PC-3 (cell line): ENCODE results near the gene LSM2. TPM values are rescaled to one million over a fixed set of nuclear protein-coding genes. Genes with fewer than 3 reads are reported as not detected.
A peak's percentile ranks its signal among the peaks of the same experiment; 100 is the strongest.
"Not testable (repeated sequence)": the region's sequence is repeated elsewhere in the genome, so short reads cannot be mapped to it uniquely, and the experiment has no call there.

Experiments
- ATAC-seq: fragments of 200-7000 bp; cut with Tn5 transposase; 2 replicates; pipeline ENCODE4 v1.9.1; 2020; ENCODE audit warnings: mild to moderate bottlenecking, moderate library complexity
- BruUV-seq: library from RNA; stranded (reverse); fragments of 400-500 nt; replicated peaks from 2 replicates; lab custom pipeline; 2021; lab: Mats Ljungman, UMichigan
- CTCF ChIA-PET: fragments of 300-600 bp; sonication (Branson Sonifier 250); formaldehyde crosslinking; loops from one replicate; lab custom pipeline; 2022; ENCODE audit warnings: antibody characterized with exemption; lab: Charles Lee
- POLR2A ChIA-PET: fragments of 300-600 bp; sonication (Branson Sonifier 250); formaldehyde crosslinking; loops from one replicate; lab custom pipeline; 2022; ENCODE audit warnings: antibody characterized with exemption; ENCODE audit not compliant: unreplicated experiment; lab: Charles Lee
- DNase-seq: peaks from one replicate; pipeline ENCODE4 v3.0.0-alpha.2; 2015
- H2AFZ ChIP-seq: fragments of 300-600 bp; sonication (generic); 2 replicates; pipeline ENCODE4 v1.6.0; 2016; ENCODE audit warnings: antibody characterized with exemption, low read length
- H3F3A ChIP-seq: fragments of 300-600 bp; sonication (generic); one replicate; pipeline ENCODE4 v1.6.0; 2017; ENCODE audit warnings: antibody characterized with exemption, low read length, control low read depth, mild to moderate bottlenecking; ENCODE audit not compliant: unreplicated experiment
- H3K27ac ChIP-seq: fragments of 300-600 bp; sonication (generic); 2 replicates; pipeline ENCODE4 v1.5.1; 2016; ENCODE audit warnings: mild to moderate bottlenecking, low read length
- H3K27me3 ChIP-seq: fragments of 300-600 bp; sonication (generic); 2 replicates; pipeline ENCODE4 v1.6.1; 2016; ENCODE audit warnings: low read length, mixed read lengths
- H3K36me3 ChIP-seq: fragments of 300-600 bp; sonication (generic); 2 replicates; pipeline ENCODE4 v1.6.1; 2016; ENCODE audit warnings: low read depth, mixed run types, low read length, mixed read lengths
- H3K4me1 ChIP-seq: fragments of 300-600 bp; sonication (generic); 2 replicates; pipeline ENCODE4 v1.5.1; 2016; ENCODE audit warnings: low read length; ENCODE audit not compliant: insufficient read depth
- H3K4me2 ChIP-seq: fragments of 300-600 bp; sonication (generic); 2 replicates; pipeline ENCODE4 v1.6.0; 2016; ENCODE audit warnings: low read length
- H3K4me3 ChIP-seq: fragments of 300-600 bp; sonication (generic); 2 replicates; pipeline ENCODE4 v1.5.1; 2016; ENCODE audit warnings: mild to moderate bottlenecking, low read length, mixed read lengths
- H3K79me2 ChIP-seq: fragments of 300-600 bp; sonication (generic); 2 replicates; pipeline ENCODE4 v1.6.1; 2017; ENCODE audit warnings: low read length, mixed read lengths
- H3K9ac ChIP-seq: fragments of 300-600 bp; sonication (generic); 2 replicates; pipeline ENCODE4 v1.6.0; 2016; ENCODE audit warnings: mild to moderate bottlenecking, low read length
- H3K9me2 ChIP-seq: fragments of 300-600 bp; sonication (generic); replicated peaks from 2 replicates; pipeline ENCODE4 v1.6.1; 2016; ENCODE audit warnings: mixed run types, low read length, mixed read lengths
- H3K9me3 ChIP-seq: fragments of 300-600 bp; sonication (generic); 2 replicates; pipeline ENCODE4 v1.6.1; 2016; ENCODE audit warnings: low read length, mixed read lengths
- H4K20me1 ChIP-seq: fragments of 300-600 bp; sonication (generic); 2 replicates; pipeline ENCODE4 v1.6.1; 2016; ENCODE audit warnings: low read length, mixed read lengths
- CTCF ChIP-seq: fragments of 300-600 bp; sonication (generic); conservative IDR thresholded peaks from 2 replicates; pipeline ENCODE4 v1.5.1; 2017; ENCODE audit warnings: antibody characterized with exemption, low read depth, mild to moderate bottlenecking, low read length
- EZH2 ChIP-seq: fragments of 300-600 bp; sonication (generic); IDR thresholded peaks from one replicate; pipeline ENCODE4 v1.6.1; 2017; ENCODE audit warnings: antibody characterized with exemption, mild to moderate bottlenecking, low read length; ENCODE audit not compliant: unreplicated experiment
- EZH2phosphoT487 ChIP-seq: fragments of 300-600 bp; sonication (generic); IDR thresholded peaks from 2 replicates; pipeline ENCODE4 v1.6.1; 2018; ENCODE audit warnings: mild to moderate bottlenecking, antibody characterized with exemption, low read length, borderline replicate concordance
- intact Hi-C: fragments of 100-400 bp; cut with micrococcal nuclease; formaldehyde crosslinking; loops from 2 replicates; pipeline ENCODE4 v1.9.0; 2023
- total RNA-seq: library from RNA; depleted of rRNA; stranded (reverse); fragments of >200 nt; gene quantifications from 2 replicates; pipeline ENCODE4 v1.2.3, GENCODE V29; 2014

LSM2 gene
- total RNA-seq, 1 experiment from 2014 or later, result 143 TPM

GRCh38 chr6:31805939-31806469 lies 762 bp downstream of the LSM2 start:
- peaks cover 6% of the 10 kb centered on the region for H3K4me1 ChIP-seq
- BruUV-seq, result TSS peak; percentile 73
- ChIA-PET POLR2A (interaction anchor here (0.7 to 1.6 kb wide), 3 partner anchors 9 to 59 kb away, joined by 4 to 21 read pairs (median 20); partner anchors contain the start of genes HSPA1A, HSPA1B and HSPA1L), CTCF (interaction anchor here (0.6 kb wide), 1 partner anchor 25 kb away, joined by 3 read pairs; no protein-coding TSS in a partner anchor)
- intact Hi-C loops, result no loop called here
- no peaks in the 10 kb centered on the region for H3F3A ChIP-seq
- no peaks in the 10 kb centered on the region for H3K9me3 ChIP-seq
- H3K27me3 ChIP-seq, result no peaks in the 10 kb centered on the region
- no peaks in the 10 kb centered on the region for H4K20me1 ChIP-seq
- peak overlapping the region; percentile 89 for H3K4me2 ChIP-seq
- ATAC-seq (peak; percentile 6), DNase-seq (no peak)
- TF ChIP-seq CTCF (no peak), EZH2 (no peak), EZH2phosphoT487 (no peak)
- H3K79me2 ChIP-seq, result peaks cover 34% of the 10 kb centered on the region
- peak overlapping the region; percentile 86 for H3K9ac ChIP-seq
- peak overlapping the region; percentile 77 for H2AFZ ChIP-seq
- H3K27ac ChIP-seq, result peak overlapping the region; percentile 53
- no peaks in the 10 kb centered on the region for H3K9me2 ChIP-seq
- peak overlapping the region; percentile 73 for H3K4me3 ChIP-seq
- H3K36me3 ChIP-seq, result no peaks in the 10 kb centered on the region

- H4K20me1 ChIP-seq, H3K36me3 ChIP-seq, H3K27ac ChIP-seq, H2AFZ ChIP-seq, CTCF ChIA-PET, H3K4me1 ChIP-seq, H3K9ac ChIP-seq, H3K9me2 ChIP-seq, ATAC-seq, H3K4me2 ChIP-seq, H3F3A ChIP-seq, H3K9me3 ChIP-seq, H3K27me3 ChIP-seq, H3K4me3 ChIP-seq, DNase-seq, BruUV-seq, POLR2A ChIA-PET, intact Hi-C loops: not testable (repeated sequence)
- H3K79me2 ChIP-seq, result peaks cover 30% of the 10 kb centered on the region
Measured at GRCh38 chr6:31801031-31801927, 5.5 kb downstream of the LSM2 start.

DNA sequence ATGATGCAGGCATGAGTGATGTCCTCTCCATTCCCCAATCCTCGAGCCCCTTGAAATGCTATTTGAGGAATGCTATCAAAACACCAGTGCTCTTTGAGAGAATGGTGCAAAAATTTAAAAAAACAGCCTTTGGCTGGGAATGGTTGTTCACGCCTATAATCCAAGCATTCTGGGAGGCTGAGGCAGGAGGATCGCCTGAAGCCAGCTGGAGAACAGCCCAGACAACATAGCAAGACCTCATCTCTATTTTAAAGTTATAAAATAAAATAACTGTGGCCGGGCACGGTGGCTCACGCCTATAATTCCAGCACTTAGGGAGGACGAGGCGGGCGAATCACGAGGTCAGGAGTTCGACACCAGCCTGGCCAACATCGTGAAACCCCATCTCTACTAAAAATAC lies 7.0 kb downstream of the LSM2 start:
- TF ChIP-seq CTCF (no peak), EZH2phosphoT487 (no peak), EZH2 (no peak)
- H3K9ac ChIP-seq, result no peak overlapping the region
- peaks cover 23% of the 10 kb centered on the region for H3K79me2 ChIP-seq
- intact Hi-C loops, result no loop called here
- no peaks in the 10 kb centered on the region for H3K4me1 ChIP-seq
- no peak overlapping the region for H2AFZ ChIP-seq
- ATAC-seq, result no peak
- H4K20me1 ChIP-seq, result no peaks in the 10 kb centered on the region
- H3K36me3 ChIP-seq, result peaks cover 3% of the 10 kb centered on the region; the same call in 1 of the 2 replicates
- no peak overlapping the region for H3K4me3 ChIP-seq
- no peaks in the 10 kb centered on the region for H3K9me3 ChIP-seq
- no peak for DNase-seq
- H3K27me3 ChIP-seq, result no peaks in the 10 kb centered on the region
- no peak overlapping the region for H3K4me2 ChIP-seq
- H3K27ac ChIP-seq, result no peak overlapping the region
- POLR2A ChIA-PET, result no interaction called here
- H3K9me2 ChIP-seq, result no peaks in the 10 kb centered on the region
- H3F3A ChIP-seq, result no peaks in the 10 kb centered on the region
- CTCF ChIA-PET, result no interaction called here
- no TSS peak for BruUV-seq
